Transverse colon (tissue), 4 donors: ENCODE results near the gene PTGIS.

ENCODE experiments used
- CTCF ChIP-seq, 5 experiments: fragments of 200-600 bp in 3 of 5; fragments of 450-650 bp in 2 of 5; sonication (generic) in 3 of 5; IDR thresholded peaks; 1 replicate in 2 of 5; 2 replicates in 3 of 5; pipeline ENCODE4 v1.5.1; 2016 to 2017; ENCODE audit warnings: antibody characterized with exemption in 5 of 5, inconsistent platforms in 3 of 5, mild to moderate bottlenecking in 2 of 5, moderate library complexity in 1 of 5
- POLR2AphosphoS5 ChIP-seq, 3 donors: sonication (generic); formaldehyde crosslinking; IDR thresholded peaks; one replicate each; pipeline ENCODE4 v1.6.1; 2016; ENCODE audit warnings: antibody characterized with exemption in 3 of 3

GRCh38 chr20:49538950-49539349 lies 29.0 kb downstream of the PTGIS start:
- TF ChIP-seq POLR2AphosphoS5 (IDR thresholded peaks at IDR 0.05) (no peak), CTCF (IDR thresholded peaks at IDR 0.05) (no peak)
